ENCODE data around the gene UBE2C. TPM values are rescaled to one million over a fixed set of nuclear protein-coding genes. Genes with fewer than 3 reads are reported as not detected.

The UBE2C gene
- total RNA-seq, 1 donor from 2014 or later: 17.2 TPM

GRCh38 chr20:45861221-45862075 is 49.0 kb downstream of the UBE2C start:
- Mint-ChIP-seq H3K27ac (ENCODE audit: unreplicated experiment) (no peak overlapping the region), H3K36me3 (ENCODE audit: low read depth) (peaks cover 3% of the 10 kb centered on the region), H3K4me3 (ENCODE audit: unreplicated experiment) (no peak overlapping the region), H3K9me3 (ENCODE audit: low read depth) (no peaks in the 10 kb centered on the region), H3K4me1 (ENCODE audit: low read depth) (peaks cover 35% of the 10 kb centered on the region), H3K27me3 (ENCODE audit: low read depth) (no peaks in the 10 kb centered on the region)
- DNase-seq (ENCODE audit: low spot score): no peak
- TF ChIP-seq, protein P1, sequence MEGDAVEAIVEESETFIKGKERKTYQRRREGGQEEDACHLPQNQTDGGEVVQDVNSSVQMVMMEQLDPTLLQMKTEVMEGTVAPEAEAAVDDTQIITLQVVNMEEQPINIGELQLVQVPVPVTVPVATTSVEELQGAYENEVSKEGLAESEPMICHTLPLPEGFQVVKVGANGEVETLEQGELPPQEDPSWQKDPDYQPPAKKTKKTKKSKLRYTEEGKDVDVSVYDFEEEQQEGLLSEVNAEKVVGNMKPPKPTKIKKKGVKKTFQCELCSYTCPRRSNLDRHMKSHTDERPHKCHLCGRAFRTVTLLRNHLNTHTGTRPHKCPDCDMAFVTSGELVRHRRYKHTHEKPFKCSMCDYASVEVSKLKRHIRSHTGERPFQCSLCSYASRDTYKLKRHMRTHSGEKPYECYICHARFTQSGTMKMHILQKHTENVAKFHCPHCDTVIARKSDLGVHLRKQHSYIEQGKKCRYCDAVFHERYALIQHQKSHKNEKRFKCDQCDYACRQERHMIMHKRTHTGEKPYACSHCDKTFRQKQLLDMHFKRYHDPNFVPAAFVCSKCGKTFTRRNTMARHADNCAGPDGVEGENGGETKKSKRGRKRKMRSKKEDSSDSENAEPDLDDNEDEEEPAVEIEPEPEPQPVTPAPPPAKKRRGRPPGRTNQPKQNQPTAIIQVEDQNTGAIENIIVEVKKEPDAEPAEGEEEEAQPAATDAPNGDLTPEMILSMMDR (IDR thresholded peaks at IDR 0.05): no peak

DNA sequence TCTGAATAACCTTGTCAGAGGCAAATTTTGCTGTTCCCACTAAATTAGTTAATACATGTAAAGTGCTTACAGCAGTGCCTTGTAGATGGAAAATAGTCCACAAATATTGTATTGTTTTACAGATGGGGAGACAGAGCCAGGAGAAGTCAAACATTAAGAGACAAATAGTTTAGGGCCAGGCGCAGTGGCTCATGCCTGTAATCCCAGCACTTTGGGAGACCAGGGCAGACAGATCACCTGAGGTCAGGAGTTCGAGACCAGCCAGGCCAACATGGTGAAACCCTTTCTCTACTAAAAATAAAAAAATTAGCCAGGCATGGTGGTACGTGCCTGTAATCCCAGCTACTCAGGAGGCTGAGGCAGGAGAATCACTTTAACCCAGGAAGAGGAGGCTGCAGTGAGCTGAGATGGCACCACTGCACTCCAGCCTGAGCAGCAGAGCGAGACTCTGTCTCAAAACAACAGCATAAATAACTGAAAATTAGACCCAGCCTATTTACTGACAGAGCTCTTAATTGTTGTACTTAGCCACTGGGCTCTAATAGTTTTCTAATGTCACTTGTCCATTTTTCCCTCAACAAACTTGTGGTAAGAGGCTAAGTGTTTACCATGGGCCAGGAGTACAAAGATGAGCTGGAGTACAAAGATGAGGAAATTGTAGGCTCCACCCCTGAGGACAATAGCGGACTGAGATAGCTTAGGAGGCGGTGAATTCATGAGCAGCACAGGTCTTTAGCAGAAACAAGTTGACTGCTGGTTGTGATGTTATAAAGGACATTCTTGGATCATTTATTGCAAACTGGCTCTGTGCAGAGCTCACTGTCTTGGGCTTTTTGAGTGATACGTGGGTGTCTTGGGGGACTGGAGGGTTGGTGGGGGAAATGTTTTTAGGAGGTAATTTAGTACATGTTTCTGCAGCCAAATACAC is 51.4 kb downstream of the UBE2C start:
- no peaks in the 10 kb centered on the region for H3K27me3 Mint-ChIP-seq (ENCODE audit: low read depth)
- no peak overlapping the region for H3K4me3 Mint-ChIP-seq (ENCODE audit: unreplicated experiment)
- TF ChIP-seq, protein P1 (IDR thresholded peaks at IDR 0.05): no peak
- H3K9me3 Mint-ChIP-seq (ENCODE audit: low read depth): no peaks in the 10 kb centered on the region
- no peak for DNase-seq (ENCODE audit: low spot score)
- H3K4me1 Mint-ChIP-seq (ENCODE audit: low read depth): peaks cover 26% of the 10 kb centered on the region
- peaks cover 3% of the 10 kb centered on the region for H3K36me3 Mint-ChIP-seq (ENCODE audit: low read depth)
- no peak overlapping the region for H3K27ac Mint-ChIP-seq (ENCODE audit: unreplicated experiment)

DNA sequence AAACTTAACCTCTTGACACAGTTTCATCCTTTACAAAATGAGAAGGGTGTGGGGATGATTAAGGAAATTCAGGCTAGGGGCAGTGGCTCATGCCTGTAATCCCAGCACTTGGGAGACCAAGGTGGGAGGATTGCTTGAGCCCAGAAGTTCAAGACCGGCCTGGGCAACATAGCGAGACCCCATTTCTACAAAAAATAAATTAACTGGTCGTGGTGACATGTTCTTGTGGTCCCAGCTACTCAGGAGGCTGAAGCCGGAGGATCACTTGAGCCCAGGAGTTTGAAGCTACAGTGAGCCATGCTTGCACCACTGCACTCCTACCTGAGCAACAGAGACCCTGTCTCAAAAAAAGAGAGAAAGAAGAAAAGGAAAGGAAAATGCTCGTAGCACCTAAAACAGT is 54.0 kb downstream of the UBE2C start:
- Mint-ChIP-seq H3K36me3 (ENCODE audit: low read depth) (no peaks in the 10 kb centered on the region), H3K9me3 (ENCODE audit: low read depth) (no peaks in the 10 kb centered on the region), H3K4me3 (ENCODE audit: unreplicated experiment) (no peak overlapping the region), H3K4me1 (ENCODE audit: low read depth) (peaks cover 8% of the 10 kb centered on the region), H3K27me3 (ENCODE audit: low read depth) (no peaks in the 10 kb centered on the region), H3K27ac (ENCODE audit: unreplicated experiment) (no peak overlapping the region)
- TF ChIP-seq, protein P1 (IDR thresholded peaks at IDR 0.05): no peak
- DNase-seq (ENCODE audit: low spot score): no peak

Other genes with a start within 250 kb of the UBE2C start
- gene WFDC8, start 233.4 kb upstream of the UBE2C start, total RNA-seq: not detected in 3 replicates
- not detected in 3 replicates for gene WFDC10A, start 182.9 kb upstream of the UBE2C start, total RNA-seq
- not detected in 3 replicates for gene WFDC9, start 181.4 kb upstream of the UBE2C start, total RNA-seq
- gene WFDC11, start 142.4 kb upstream of the UBE2C start, total RNA-seq: not detected in 3 replicates
- not detected in 3 replicates for gene WFDC13, start 110.6 kb upstream of the UBE2C start, total RNA-seq
- not detected in 3 replicates for gene WFDC10B, start 107.6 kb upstream of the UBE2C start, total RNA-seq
- gene SPINT4, start 90.3 kb upstream of the UBE2C start, total RNA-seq: not detected in 3 replicates
- 0.70 to 1.4 TPM in 2 of 3 replicates, not detected in the other for gene WFDC3, start 20.8 kb upstream of the UBE2C start, total RNA-seq
- 22.1 to 22.9 TPM (median 22.5 TPM) in 3 replicates for gene DNTTIP1, start 20.7 kb upstream of the UBE2C start, total RNA-seq
- gene TNNC2, start 14.7 kb downstream of the UBE2C start, total RNA-seq: 0.46 to 0.63 TPM (median 0.52 TPM) in 3 replicates
- gene SNX21, start 21.2 kb downstream of the UBE2C start, total RNA-seq: 25.2 to 27.7 TPM (median 26.5 TPM) in 3 replicates
- gene ACOT8, start 44.7 kb downstream of the UBE2C start, total RNA-seq: 14.2 to 22.8 TPM (median 15.9 TPM) in 3 replicates
- 3.4 to 4.9 TPM (median 3.9 TPM) in 3 replicates for gene ZSWIM3, start 45.0 kb downstream of the UBE2C start, total RNA-seq
- 7.9 to 11.3 TPM (median 8.1 TPM) in 3 replicates for gene ZSWIM1, start 68.6 kb downstream of the UBE2C start, total RNA-seq
- 0.49 to 1.4 TPM (median 1.2 TPM) in 3 replicates for gene SPATA25, start 75.0 kb downstream of the UBE2C start, total RNA-seq
- gene NEURL2, start 78.6 kb downstream of the UBE2C start, total RNA-seq: 1.8 to 3.0 TPM (median 2.7 TPM) in 3 replicates
- gene CTSA, start 78.7 kb downstream of the UBE2C start, total RNA-seq: 172 to 199 TPM (median 175 TPM) in 3 replicates
- 48.1 to 53.1 TPM (median 48.5 TPM) in 3 replicates for gene PLTP, start 99.5 kb downstream of the UBE2C start, total RNA-seq
- gene PCIF1, start 122.0 kb downstream of the UBE2C start, total RNA-seq: 23.5 to 25.7 TPM (median 24.9 TPM) in 3 replicates
- 14.2 to 18.3 TPM (median 14.6 TPM) in 3 replicates for gene ZNF335, start 159.6 kb downstream of the UBE2C start, total RNA-seq
- 2.1 to 2.2 TPM in 2 of 3 replicates, not detected in the other for gene MMP9, start 196.3 kb downstream of the UBE2C start, total RNA-seq
- gene SLC12A5, start 216.6 kb downstream of the UBE2C start, total RNA-seq: 0.89 to 2.1 TPM (median 1.9 TPM) in 3 replicates